KMS-11 (cell line): Measurements from ENCODE around the gene GNAZ.

ENCODE experiments used
- H2AFZ ChIP-seq: fragments of 200-600 bp; sonication (generic); 2 replicates; pipeline ENCODE4 v1.6.1; 2016; ENCODE audit warnings: antibody characterized with exemption, mixed run types, low read depth
- H3K27ac ChIP-seq: fragments of 200-600 bp; sonication (generic); 2 replicates; pipeline ENCODE4 v1.6.1; 2016; ENCODE audit warnings: mild to moderate bottlenecking, mixed run types
- H3K27me3 ChIP-seq: fragments of 200-600 bp; sonication (generic); 2 replicates; pipeline ENCODE4 v1.6.1; 2017; ENCODE audit warnings: mild to moderate bottlenecking, low read depth, mixed run types, moderate library complexity; ENCODE audit not compliant: insufficient read depth
- H3K36me3 ChIP-seq: fragments of 200-600 bp; sonication (generic); 2 replicates; pipeline ENCODE4 v1.6.1; 2017; ENCODE audit warnings: mild to moderate bottlenecking, mixed run types; ENCODE audit not compliant: insufficient read depth
- H3K4me1 ChIP-seq: fragments of 200-600 bp; sonication (generic); 2 replicates; pipeline ENCODE4 v1.6.1; 2016; ENCODE audit warnings: mild to moderate bottlenecking, low read depth, mixed run types; ENCODE audit not compliant: poor library complexity, severe bottlenecking
- H3K4me2 ChIP-seq: fragments of 200-600 bp; sonication (generic); 2 replicates; pipeline ENCODE4 v1.7.0; 2016; ENCODE audit warnings: mild to moderate bottlenecking, mixed run types
- H3K4me3 ChIP-seq: fragments of 200-600 bp; sonication (generic); IDR thresholded peaks from 2 replicates; pipeline ENCODE4 v1.6.1; 2017; ENCODE audit warnings: low read depth, low read length, mixed read lengths; ENCODE audit not compliant: insufficient read depth
- H3K79me2 ChIP-seq: fragments of 200-600 bp; sonication (generic); 2 replicates; pipeline ENCODE4 v1.6.1; 2016; ENCODE audit warnings: low read depth, mixed run types; ENCODE audit not compliant: insufficient read depth
- H3K9ac ChIP-seq: fragments of 200-600 bp; sonication (generic); 2 replicates; pipeline ENCODE4 v1.6.1; 2016; ENCODE audit warnings: mild to moderate bottlenecking, mixed run types
- H4K20me1 ChIP-seq: fragments of 200-600 bp; sonication (generic); 2 replicates; pipeline ENCODE4 v1.6.1; 2016; ENCODE audit warnings: mild to moderate bottlenecking, mixed run types; ENCODE audit not compliant: insufficient read depth
- TF ChIP-seq, protein P1 (sequence below): fragments of 200-600 bp; sonication (generic); conservative IDR thresholded peaks from 2 replicates; pipeline ENCODE4 v1.6.1; 2017; ENCODE audit warnings: low read depth, mild to moderate bottlenecking, antibody characterized with exemption, low read length, moderate library complexity, mixed read lengths

Gene GNAZ

DNA sequence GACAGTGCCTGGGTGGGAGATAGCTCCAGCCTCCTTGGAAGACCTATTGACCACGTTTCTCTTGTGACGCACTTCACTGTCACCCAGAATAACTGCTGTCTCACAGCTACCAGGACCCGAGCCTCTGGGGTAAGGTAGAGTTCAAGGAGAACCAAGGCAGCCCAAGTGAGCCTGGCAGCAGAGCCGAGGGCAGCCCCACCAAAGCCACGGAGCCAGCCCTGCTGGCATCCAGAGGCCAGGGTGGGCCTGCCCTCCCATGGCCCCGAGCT, 38.7 kb downstream of the GNAZ start:
- H2AFZ ChIP-seq = no peak overlapping the region
- H3K4me2 ChIP-seq = no peak overlapping the region
- H3K27ac ChIP-seq = no peak overlapping the region
- TF ChIP-seq, protein P1, sequence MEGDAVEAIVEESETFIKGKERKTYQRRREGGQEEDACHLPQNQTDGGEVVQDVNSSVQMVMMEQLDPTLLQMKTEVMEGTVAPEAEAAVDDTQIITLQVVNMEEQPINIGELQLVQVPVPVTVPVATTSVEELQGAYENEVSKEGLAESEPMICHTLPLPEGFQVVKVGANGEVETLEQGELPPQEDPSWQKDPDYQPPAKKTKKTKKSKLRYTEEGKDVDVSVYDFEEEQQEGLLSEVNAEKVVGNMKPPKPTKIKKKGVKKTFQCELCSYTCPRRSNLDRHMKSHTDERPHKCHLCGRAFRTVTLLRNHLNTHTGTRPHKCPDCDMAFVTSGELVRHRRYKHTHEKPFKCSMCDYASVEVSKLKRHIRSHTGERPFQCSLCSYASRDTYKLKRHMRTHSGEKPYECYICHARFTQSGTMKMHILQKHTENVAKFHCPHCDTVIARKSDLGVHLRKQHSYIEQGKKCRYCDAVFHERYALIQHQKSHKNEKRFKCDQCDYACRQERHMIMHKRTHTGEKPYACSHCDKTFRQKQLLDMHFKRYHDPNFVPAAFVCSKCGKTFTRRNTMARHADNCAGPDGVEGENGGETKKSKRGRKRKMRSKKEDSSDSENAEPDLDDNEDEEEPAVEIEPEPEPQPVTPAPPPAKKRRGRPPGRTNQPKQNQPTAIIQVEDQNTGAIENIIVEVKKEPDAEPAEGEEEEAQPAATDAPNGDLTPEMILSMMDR = no peak
- H3K79me2 ChIP-seq = no peaks in the 10 kb centered on the region
- H3K4me3 ChIP-seq = no peak overlapping the region
- no peaks in the 10 kb centered on the region for H3K4me1 ChIP-seq
- no peaks in the 10 kb centered on the region for H3K36me3 ChIP-seq
- H3K27me3 ChIP-seq = no peaks in the 10 kb centered on the region
- H3K9ac ChIP-seq = no peak overlapping the region
- no peaks in the 10 kb centered on the region for H4K20me1 ChIP-seq

DNA sequence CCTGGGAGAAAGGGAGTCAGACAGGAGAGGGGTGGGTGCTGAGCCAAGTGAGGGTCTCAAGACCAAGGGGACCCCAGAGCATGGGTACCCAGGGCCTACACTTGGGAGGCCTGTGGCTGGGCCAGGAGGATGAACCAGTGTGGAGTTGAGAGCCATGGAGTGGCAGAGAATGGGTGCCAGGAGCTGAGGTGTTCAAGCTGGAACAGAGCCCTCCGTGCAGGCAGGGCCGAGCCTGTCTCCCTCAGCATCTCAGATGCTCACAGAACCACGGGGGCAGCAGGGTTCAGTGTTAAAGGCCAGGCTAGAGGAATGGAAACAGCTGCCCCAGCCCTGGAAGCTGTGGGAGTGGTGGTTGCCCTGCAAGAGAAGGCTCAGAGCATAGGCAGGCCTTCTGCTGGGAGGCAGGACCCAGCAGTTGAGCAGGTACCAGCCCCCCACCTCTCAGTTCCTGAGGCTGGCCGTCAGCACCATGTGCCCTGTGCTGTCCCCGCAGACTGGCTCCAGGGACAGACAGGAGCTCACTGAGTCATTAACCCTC, 39.2 kb downstream of the GNAZ start:
- Histone ChIP-seq H3K4me3 (no peak overlapping the region), H3K4me1 (no peaks in the 10 kb centered on the region), H3K4me2 (no peak overlapping the region), H3K9ac (no peak overlapping the region), H4K20me1 (no peaks in the 10 kb centered on the region), H3K27ac (no peak overlapping the region), H3K27me3 (no peaks in the 10 kb centered on the region), H2AFZ (no peak overlapping the region), H3K79me2 (no peaks in the 10 kb centered on the region), H3K36me3 (no peaks in the 10 kb centered on the region)
- TF ChIP-seq, protein P1 = no peak

DNA sequence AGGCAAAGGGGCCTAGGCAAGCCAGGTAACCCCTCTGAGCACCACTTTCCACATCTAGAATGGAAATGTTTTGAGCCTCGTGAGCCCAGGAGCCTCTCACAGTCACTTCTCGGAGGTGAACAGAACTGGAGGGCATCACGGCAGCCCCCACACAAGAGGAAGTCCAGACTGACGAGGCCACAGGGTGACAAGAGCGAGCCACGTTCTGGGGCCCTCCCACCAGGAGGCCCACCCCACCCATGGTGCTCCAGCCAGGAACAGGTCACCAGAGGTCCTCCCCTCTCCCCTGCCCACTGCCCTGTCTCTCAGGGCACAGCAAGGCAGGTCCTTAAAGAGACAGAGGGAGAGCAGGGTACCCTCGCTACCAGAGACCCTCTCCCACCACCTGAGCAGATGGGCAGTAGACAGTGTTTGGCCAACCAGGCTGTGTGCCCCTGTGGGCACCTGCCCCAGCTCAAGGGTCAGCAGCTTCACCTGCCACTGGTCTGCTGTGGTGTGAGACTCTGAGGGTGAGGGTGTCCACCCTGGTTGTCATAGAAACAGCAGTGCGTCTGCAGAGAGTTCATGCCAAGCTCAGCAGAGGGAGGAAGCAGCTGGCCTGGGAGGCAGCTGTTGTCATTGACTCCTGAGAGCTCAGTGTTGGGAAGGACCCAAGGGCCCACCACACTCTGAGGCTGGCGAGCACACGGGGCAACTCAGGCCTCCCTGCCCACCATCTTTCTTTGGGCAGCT, 40.0 kb downstream of the GNAZ start:
- H3K27ac ChIP-seq = no peak overlapping the region
- H2AFZ ChIP-seq = no peak overlapping the region
- no peaks in the 10 kb centered on the region for H3K36me3 ChIP-seq
- H4K20me1 ChIP-seq = no peaks in the 10 kb centered on the region
- no peaks in the 10 kb centered on the region for H3K27me3 ChIP-seq
- no peak overlapping the region for H3K4me3 ChIP-seq
- no peaks in the 10 kb centered on the region for H3K79me2 ChIP-seq
- TF ChIP-seq, protein P1 = no peak
- no peak overlapping the region for H3K4me2 ChIP-seq
- no peaks in the 10 kb centered on the region for H3K4me1 ChIP-seq
- no peak overlapping the region for H3K9ac ChIP-seq

DNA sequence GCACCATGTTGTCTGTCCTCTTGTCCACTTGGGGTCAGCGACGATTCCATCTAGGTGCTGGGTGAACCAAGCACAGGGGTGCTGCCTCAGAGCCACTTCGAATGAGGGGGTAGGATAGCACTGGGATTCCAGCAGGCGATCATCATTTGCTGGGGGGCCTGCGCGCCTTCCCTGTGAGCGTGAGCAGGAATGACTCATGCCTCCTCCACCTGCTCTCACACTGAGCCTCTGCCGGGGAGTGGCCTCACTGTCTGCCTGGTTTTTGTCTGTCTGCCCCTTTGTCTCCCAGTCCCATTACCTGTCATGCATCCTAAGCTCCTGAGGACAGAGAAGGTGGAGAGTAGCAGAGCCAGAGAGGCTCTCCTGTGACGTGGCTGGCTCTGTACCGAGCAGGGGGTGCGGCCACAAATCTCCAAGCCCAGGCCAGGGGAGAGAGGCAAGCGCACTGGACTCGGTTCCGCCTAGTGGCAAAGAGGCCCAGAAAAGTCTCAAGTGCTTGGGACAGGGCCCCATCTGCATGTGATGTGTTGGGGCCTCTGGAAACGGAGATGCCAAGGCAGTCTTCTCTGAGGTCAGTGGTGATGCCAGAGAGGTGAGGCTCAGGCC, 40.7 kb downstream of the GNAZ start:
- Histone ChIP-seq H3K4me3 (no peak overlapping the region), H3K4me2 (no peak overlapping the region), H3K36me3 (no peaks in the 10 kb centered on the region), H4K20me1 (no peaks in the 10 kb centered on the region), H3K27ac (no peak overlapping the region), H3K79me2 (no peaks in the 10 kb centered on the region), H3K27me3 (no peaks in the 10 kb centered on the region), H2AFZ (no peak overlapping the region), H3K9ac (no peak overlapping the region), H3K4me1 (no peaks in the 10 kb centered on the region)
- TF ChIP-seq, protein P1 = no peak
